NCI-H2196 treated with DMSO at 0.1 percent for 48 hours (cell line): ENCODE measurements around the gene RBBP5.

ENCODE experiments used
- DNase-seq: peaks from one replicate; lab custom pipeline; 2025; ENCODE audit not compliant: unreplicated experiment; lab: John Stamatoyannopoulos, UW

Gene RBBP5

GRCh38 chr1:205057808-205058575 lies 63.8 kb downstream of the RBBP5 start:
- DNase-seq: no peak

GRCh38 chr1:205056956-205057568 lies 64.7 kb downstream of the RBBP5 start:
- DNase-seq: no peak

- no peak for DNase-seq
Measured at GRCh38 chr1:205056188-205056611, 65.6 kb downstream of the RBBP5 start.

- no peak for DNase-seq
Measured at GRCh38 chr1:205054013-205054412, 67.8 kb downstream of the RBBP5 start.

GRCh38 chr1:205053296-205053695 lies 68.5 kb downstream of the RBBP5 start:
- no peak for DNase-seq

- no peak for DNase-seq
Measured at GRCh38 chr1:205052690-205053089, 69.1 kb downstream of the RBBP5 start.

GRCh38 chr1:205049479-205049878 lies 72.3 kb downstream of the RBBP5 start:
- DNase-seq: no peak

GRCh38 chr1:205048382-205048781 lies 73.4 kb downstream of the RBBP5 start:
- no peak for DNase-seq

GRCh38 chr1:205047764-205048231 lies 74.0 kb downstream of the RBBP5 start:
- no peak for DNase-seq

- DNase-seq: no peak
Measured at GRCh38 chr1:205046870-205047269, 74.9 kb downstream of the RBBP5 start.

- no peak for DNase-seq
Measured at GRCh38 chr1:205045146-205045545, 76.6 kb downstream of the RBBP5 start.

GRCh38 chr1:205044741-205045140 lies 77.0 kb downstream of the RBBP5 start:
- DNase-seq: no peak

GRCh38 chr1:205043866-205044265 lies 77.9 kb downstream of the RBBP5 start:
- no peak for DNase-seq

GRCh38 chr1:205042911-205043806 lies 78.6 kb downstream of the RBBP5 start, which contains the start of gene CNTN2:
TSS of gene CNTN2 (plus strand) at chr1:205043212. CDS start at chr1:205053186, 9,974 bp downstream.
- DNase-seq: no peak

GRCh38 chr1:205041998-205042910 lies 79.5 kb downstream of the RBBP5 start:
- no peak for DNase-seq

GRCh38 chr1:205041001-205041715 lies 80.6 kb downstream of the RBBP5 start:
- DNase-seq: no peak

- no peak for DNase-seq
Measured at GRCh38 chr1:205038132-205038786, 83.5 kb downstream of the RBBP5 start.

GRCh38 chr1:205037539-205037938 lies 84.2 kb downstream of the RBBP5 start:
- no peak for DNase-seq
